A549 treated with DMSO at 1 μM for 4 hours (cell line): Measurements from ENCODE around the gene C1orf232. TPM values are rescaled to one million over a fixed set of nuclear protein-coding genes. Genes with fewer than 3 reads are reported as not detected.

Experiments used
- total RNA-seq: library from RNA; stranded (reverse); fragments of 200-300 nt; extraction: Qiagen RNA extraction; gene quantifications from 5 replicates; pipeline ENCODE4 v1.2.3, GENCODE V29; 2022; ENCODE audit warnings: low read depth

The C1orf232 gene
- not detected in 5 replicates for total RNA-seq

DNA sequence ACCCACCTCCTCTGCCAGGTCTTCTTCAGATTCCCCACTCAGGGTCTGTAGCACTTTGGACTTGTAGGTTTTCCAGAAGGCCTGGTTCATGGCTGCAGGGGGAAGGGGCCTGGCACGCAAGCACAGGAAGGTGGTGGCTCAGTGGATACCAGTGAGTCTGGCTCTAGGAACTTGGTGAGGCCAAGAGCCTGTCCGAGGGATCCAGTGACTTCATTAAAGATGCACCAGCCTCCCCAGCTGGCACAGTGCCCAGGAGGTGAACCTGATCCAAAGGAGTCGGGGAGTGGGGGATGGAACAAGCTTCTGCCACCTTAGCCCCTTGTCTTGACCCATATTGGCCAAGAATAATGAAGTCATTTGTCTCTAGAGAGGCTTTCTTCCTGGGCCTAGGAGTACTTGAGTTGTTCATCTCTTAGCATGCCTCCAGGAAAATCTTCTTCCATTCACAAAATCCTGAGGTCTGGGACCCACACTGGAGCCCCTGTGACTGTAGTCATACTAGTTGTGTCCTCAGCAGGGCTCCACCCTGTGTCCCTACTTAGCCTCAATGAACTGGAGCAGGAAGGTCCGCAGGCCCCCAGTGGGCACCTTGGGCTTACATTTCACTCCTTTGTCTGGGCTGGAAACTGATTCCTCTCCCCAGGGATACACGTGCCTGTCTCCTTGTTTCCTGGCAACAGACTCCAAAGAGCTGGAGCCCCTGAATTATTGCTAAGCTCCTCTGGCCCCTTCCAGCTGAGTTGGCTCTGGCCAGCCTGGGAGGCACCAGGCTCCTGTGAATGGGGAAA lies at the start of gene C1orf232:
TSS of gene C1orf232 (minus strand) at position 554 of the 788 bp plus-strand sequence. CDS start at position 90, 464 bp downstream.

DNA sequence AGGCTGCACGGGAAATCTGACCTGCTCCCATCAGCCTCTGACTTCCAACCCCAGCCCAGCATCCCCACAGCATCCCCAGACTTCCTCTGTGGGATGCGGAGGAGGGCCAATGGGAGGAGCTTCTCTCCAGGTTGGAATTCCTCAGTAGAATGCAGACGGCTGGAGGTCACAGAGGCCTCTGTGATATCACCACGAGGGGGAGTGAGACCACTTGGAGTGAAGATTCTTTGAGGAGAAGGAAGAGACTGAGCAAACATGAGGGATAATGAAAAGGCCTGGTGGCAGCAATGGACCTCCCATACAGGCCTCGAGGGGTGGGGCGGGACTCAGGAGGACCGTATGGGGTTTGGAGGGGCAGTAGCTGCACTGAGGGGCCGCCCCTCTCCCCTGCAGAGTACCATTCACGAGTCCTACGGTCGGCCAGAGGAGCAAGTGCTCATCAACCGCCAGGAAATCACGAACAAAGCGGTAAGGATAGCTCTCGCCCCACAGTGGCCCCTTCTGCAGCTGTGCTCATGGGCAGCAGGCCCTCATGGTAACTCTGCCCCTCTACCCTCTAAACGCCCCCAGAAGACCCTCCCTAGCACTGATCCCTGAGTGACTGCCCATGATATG lies 21.7 kb upstream of the C1orf232 start, which contains the start of gene CATSPER4:
TSS of gene CATSPER4 (plus strand) at position 230 of the 615 bp plus-strand sequence. CDS start at position 256, 26 bp downstream.

DNA sequence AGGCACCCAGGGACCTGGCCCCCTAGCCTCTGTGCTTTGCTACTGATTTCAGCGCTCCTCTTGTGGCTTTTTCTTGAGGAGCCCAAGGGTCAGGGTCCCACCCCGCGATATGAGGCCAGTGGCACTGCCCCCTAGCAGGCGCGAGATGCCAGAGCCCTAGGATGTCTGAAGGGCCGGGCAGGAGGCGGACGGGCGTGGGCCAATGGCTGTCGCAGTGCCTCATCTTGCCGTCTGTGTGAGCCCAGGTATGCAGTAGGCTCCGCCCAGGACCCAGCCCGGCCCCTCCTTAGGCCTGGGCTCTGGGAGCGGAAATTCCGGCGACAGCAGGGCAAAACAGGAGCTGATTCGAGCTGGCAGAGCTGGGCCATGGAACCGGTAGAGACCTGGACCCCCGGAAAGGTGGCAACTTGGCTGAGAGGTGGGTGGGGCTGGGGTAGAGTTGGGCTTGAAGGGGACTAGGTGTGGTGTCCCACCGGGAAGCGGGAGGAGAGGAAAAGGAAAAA lies 8.5 kb upstream of the C1orf232 start, which contains the start of gene CNKSR1:
TSS of gene CNKSR1 (plus strand) at position 310 of the 503 bp plus-strand sequence. CDS start at position 367, 57 bp downstream.

DNA sequence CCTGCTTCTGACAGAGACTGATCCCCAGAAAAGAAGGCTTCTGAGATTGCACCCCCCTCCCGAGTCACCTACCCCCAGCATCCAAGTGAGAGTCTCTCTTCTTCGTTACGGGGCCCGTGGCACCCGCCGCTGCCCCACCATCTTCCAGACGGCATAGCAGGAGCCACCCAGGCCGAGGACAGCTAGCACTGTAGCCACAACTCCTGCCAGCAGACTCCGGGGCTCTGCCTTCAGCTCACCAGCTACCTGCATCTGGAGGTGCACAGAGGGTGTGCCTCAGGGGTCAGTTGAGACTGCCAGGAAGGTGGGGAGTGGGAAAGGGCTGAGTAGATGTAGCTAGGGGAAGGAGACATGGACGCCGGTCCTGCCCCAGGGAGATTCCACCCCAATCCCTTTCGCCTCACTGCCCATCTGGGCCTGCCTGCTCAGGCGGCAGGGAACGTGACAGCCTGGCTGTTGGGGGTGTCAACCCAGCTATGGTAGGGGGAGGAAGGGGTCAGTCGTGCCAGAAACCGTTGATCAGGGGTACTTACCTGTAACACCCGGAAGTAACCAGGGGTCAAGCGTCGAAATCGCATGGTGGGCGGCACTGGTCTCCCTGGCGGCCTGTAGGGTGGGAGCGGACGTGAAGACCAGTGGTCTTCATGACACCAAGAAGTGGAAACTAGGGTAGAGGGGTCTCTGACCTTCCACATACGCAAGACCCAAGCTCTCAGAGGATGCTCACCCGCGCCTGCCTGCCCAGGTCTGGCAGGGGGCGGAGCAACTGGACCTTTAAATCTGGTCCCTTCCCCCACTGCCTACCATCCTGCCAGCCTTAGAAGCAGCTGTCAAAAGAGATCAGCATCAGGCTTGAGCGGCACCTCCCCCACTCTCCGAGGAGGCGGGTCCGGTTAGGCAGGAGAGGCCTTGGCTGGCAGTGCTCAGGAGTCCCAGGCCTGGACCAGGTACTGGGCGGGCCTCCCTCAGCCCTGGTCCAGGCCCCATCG lies 2.6 kb upstream of the C1orf232 start, which contains the start of gene ZNF593OS:
TSS of gene ZNF593OS (minus strand) at position 749 of the 989 bp plus-strand sequence. CDS start at position 578, 171 bp downstream.

DNA sequence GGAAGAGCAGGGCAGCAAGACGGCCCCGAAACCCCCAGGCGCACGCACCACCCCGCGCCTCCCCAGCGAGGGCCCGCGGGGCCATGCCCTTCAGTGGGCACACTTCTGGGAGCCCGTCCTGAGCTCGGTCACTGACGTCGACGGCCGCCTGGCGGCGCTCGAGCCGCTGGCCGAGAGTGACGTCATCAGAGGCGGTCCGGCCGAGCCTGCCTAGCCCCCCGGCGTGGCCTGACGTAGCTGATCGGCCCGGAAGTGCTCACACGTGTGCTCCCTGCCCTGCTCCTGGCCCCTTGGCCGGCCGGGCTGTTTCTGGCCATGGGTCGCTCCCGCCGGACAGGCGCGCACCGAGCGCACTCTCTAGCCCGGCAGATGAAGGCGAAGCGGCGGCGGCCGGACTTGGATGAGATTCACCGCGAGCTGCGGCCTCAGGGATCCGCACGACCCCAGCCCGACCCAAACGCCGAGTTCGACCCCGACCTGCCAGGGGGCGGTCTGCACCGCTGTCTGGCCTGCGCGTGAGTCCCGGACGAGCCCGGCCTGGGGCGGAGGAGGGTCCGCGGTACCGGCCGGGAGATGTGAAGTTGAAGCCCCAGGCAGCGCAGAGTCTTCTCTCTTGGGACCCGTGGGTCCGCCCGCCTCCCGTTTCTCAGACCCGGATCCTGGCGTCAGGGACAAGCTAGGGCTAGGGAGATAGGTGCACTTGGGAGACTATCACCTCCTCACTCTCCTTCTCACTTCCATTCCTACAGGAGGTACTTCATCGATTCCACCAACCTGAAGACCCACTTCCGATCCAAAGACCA lies 1.1 kb upstream of the C1orf232 start, which contains the start of gene ZNF593:
TSS of gene ZNF593 (plus strand) at position 240 of the 803 bp plus-strand sequence. CDS start at position 316, 76 bp downstream.

DNA sequence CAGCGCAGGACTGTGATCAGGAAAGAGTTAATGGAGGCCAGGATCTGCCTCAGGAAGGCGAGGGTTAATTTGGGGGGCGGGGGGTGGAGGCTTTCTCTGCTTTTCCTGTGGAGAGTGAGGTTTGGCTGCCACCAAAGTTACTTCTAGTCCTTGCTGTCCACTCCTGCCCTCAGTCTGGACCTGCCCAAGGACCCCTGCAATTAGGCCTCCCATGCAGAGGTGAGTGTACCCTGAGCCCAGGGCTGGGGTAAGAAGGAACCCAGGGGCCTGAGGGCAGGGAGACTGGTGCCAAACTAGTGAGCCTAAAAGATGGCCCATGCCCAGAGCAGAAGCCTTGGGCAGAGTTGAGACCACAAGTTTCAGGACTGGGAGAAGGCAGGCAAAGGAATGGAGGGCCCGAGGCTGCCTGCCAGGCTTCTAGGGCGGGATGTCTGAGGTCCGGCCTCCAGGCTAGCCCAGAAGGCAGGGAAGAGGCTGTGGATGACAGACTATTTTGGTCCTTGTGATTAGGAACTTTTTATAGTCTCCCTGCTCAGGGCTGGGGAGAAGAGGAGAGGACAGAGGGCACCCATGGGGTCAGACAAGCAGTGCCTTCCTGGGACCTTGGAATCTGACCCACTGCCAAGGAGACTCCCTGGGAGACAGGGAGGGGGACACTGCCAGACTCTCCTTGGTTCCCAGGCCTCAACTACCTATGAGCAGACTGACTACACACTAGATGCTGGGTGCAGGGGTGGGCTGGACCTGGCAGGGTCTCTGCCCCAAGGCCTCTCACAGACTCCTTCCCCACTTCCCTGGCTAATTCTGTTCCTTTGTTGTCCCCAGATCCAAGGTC lies 9.6 kb downstream of the C1orf232 start, which contains the start of gene FAM110D:
TSS of gene FAM110D (plus strand) at position 172 of the 835 bp plus-strand sequence. CDS start 2,213 bp downstream, outside the sequence.

Other genes starting within 250 kb of the C1orf232 start
- 7.3 to 9.8 TPM (median 8.0 TPM) in 5 replicates for gene PAFAH2, start 170.9 kb downstream of the C1orf232 start, total RNA-seq
- gene EXTL1, start 147.2 kb downstream of the C1orf232 start, total RNA-seq: 0.02 TPM in 1 of 5 replicates, not detected in the others
- 0.05 to 0.11 TPM (median 0.06 TPM) in 4 of 5 replicates, not detected in the other for gene SLC30A2, start 122.8 kb downstream of the C1orf232 start, total RNA-seq
- gene TRIM63, start 101.3 kb downstream of the C1orf232 start, total RNA-seq: not detected in 5 replicates
- 1.6 to 2.3 TPM (median 2.1 TPM) in 5 replicates for gene PDIK1L, start 57.1 kb downstream of the C1orf232 start, total RNA-seq
- gene FAM110D, start 9.9 kb downstream of the C1orf232 start, total RNA-seq: 0.03 to 0.07 TPM (median 0.04 TPM) in 3 of 5 replicates, not detected in the others
- gene ZNF593, start 945 bp upstream of the C1orf232 start, total RNA-seq: 53.8 to 74.4 TPM (median 60.3 TPM) in 5 replicates
- 0.07 to 0.78 TPM (median 0.21 TPM) in 4 of 5 replicates, not detected in the other for gene ZNF593OS, start 2.9 kb upstream of the C1orf232 start, total RNA-seq
- 0.21 to 0.76 TPM (median 0.29 TPM) in 5 replicates for gene CNKSR1, start 8.5 kb upstream of the C1orf232 start, total RNA-seq
- not detected in 5 replicates for gene CATSPER4, start 21.6 kb upstream of the C1orf232 start, total RNA-seq
- 13.6 to 15.5 TPM (median 15.2 TPM) in 5 replicates for gene CEP85, start 65.2 kb upstream of the C1orf232 start, total RNA-seq
- 113 to 158 TPM (median 154 TPM) in 5 replicates for gene SH3BGRL3, start 111.1 kb upstream of the C1orf232 start, total RNA-seq
- gene UBXN11, start 137.7 kb upstream of the C1orf232 start, total RNA-seq: 12.5 to 18.4 TPM (median 15.7 TPM) in 5 replicates
- gene CD52, start 149.0 kb upstream of the C1orf232 start, total RNA-seq: not detected in 5 replicates
- 1.5 to 2.3 TPM (median 1.7 TPM) in 5 replicates for gene CRYBG2, start 185.2 kb upstream of the C1orf232 start, total RNA-seq
- not detected in 5 replicates for gene ZNF683, start 203.8 kb upstream of the C1orf232 start, total RNA-seq
- not detected in 5 replicates for gene LIN28A, start 241.9 kb upstream of the C1orf232 start, total RNA-seq